NCI-H146 treated with DMSO at 0.1 percent for 48 hours (cell line): ENCODE data around the gene TOMM7.

Experiments
- DNase-seq: peaks from one replicate; lab custom pipeline; 2025; ENCODE audit not compliant: unreplicated experiment; lab: John Stamatoyannopoulos, UW

The TOMM7 gene

DNA sequence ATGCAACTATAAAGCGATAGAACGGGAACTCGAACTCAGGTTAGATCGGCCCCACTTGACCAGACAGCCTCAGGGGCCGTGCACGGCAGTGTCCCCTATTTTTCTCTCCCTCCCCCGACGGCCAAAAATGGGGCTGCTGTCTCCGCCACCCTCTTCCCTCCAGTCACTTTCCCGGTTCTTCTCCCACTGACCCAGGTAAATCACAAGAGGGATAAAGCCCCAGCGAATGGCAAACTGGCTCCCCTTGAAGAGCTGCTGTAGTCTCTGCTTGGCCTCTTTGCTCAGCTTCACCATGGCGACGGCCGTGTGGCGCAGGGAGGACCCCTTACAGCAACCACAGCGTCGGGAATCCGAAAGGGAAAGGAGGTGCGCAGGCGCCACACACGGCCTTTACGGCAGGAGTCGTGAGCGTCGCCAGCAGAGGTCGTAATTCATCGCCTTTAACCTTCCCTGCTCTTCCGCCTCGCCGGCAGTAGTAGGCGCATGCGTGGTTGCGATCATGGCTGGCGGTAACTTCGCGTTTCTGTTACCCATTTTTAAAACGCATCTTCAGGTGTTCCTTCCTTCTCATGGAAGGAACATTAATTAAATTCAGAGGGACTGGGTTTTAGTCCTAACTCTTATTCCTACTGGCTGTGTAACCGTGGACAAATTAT is at the start of gene TOMM7:
TOMM7 (minus strand) TSS at position 364 of the 656 bp plus-strand sequence; CDS start at position 294, 70 bp downstream.
- DNase-seq: peak; percentile 91

DNA sequence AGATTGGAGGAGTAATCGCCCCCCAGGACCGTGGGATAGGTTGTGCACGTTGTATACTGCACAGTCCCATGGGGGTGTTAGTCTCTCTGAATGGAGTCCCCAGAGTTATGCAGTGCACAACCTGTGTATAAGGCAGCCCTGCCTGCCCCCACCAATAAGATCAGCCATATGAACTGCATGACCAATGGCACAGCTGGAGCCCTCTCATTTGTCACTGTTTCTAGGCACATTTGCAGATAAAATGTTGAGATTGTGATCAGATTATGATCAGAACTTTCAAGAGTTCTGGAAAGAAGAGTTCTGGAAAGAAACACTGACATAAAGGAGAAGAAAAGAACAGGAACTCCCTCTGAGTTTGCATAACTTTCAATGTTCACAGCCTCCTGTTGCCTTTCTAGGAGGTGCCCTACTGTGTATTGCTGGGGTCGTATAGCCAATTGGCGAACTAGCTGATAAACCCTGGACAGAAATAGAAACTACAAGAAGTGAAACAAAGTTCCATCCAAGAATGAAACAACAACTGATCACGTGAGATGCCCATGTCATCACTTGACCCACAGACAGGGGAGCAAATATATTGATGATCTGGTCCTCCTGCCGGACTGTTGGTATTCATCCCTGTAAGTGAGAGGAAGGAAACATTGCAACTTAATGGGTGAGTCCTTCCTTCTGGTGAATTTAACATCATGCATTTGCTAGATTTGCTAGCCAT is 49.6 kb upstream of the TOMM7 start:
- no peak for DNase-seq

DNA sequence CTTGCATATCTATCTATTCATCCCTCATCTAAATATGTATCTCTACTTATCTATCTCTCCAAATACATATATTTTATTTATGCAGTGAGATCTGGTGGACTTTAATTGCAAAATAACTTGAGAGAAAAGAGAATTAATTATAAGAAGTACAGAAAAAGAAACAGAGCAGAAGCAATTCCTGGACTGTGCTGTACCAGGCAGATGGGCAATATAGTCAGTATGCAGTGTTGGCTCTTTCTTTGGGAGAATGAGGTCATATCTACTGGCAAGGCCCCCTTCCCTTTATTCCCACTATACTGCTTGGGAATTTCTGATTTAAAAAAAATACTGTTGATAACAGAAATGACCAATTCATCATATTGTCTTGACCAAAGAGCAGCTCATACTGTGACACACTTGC is 49.0 kb upstream of the TOMM7 start:
- no peak for DNase-seq

DNA sequence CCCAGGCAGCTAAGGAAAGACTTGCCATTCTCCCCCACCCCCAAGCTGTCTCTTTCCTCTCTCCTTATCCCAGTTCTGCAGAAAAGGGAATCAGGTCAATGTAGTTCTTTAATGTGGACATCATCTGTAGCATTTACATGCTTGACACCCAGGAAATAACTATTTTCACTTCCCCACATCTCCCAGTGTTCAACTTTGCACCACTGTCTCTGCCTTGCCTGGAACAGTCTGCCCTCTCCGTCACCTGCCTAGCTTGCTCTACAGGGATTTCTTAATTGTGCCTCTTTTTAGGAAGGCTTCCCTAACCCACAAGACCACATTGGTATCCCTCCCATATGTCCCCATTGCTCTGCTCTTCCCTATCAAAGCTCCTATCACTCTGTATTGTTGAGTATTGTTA is 45.9 kb upstream of the TOMM7 start:
- DNase-seq: no peak

DNA sequence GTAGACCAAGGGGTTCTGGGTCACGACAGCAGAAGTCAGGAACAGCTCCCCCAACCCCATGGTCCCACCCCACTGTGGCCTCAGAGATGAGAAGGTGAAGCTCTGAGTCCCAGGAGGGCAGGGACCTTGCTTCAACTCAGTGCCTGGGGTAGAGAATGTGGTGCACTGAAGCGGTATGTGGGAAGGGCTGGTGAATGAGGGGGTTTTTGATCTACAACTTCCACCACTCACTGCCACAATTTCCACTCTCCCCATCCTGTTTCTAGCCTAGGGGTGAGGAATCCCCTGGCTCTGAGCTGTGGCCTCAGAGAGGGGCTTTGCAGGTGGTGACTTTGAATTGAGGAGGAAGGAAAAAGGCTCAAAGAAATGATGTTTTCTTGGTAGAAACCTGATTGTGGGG is 44.9 kb upstream of the TOMM7 start:
- no peak for DNase-seq

DNA sequence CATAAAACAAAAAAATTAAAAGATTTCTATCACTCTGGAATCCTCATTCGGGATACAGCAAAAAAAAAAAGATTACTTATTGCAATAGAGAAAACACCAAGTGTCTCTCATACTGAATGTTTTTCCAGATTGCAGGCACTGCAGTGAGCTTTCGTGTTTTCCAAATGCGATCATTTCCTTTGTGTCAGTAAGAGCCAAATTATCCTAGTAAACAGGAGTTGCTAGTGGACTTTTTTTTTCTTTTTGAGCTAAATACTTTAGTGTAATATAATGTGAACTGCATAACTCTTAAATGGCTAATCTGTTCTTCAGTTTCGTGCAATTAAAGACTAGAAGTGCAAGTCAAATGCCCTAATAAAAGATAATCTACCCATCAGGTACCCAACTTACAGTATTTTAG is 44.4 kb upstream of the TOMM7 start:
- no peak for DNase-seq

DNA sequence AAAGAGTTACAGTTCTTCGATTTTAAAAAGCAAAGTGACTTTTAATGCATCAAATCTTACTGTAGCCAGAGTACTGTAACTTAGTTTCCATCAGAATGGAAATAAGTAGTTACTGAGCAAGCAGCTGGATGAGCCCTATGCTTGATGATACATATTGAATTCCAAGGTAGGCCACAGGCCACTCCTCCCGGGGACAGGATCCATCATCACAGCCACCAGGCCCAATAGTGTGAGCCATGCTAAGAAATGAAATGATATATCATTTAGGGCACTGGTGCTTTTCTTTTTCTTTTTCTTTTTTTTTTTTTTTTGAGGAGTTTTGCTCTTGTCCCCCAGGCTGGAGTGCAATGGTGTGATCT is 42.9 kb upstream of the TOMM7 start:
- no peak for DNase-seq

DNA sequence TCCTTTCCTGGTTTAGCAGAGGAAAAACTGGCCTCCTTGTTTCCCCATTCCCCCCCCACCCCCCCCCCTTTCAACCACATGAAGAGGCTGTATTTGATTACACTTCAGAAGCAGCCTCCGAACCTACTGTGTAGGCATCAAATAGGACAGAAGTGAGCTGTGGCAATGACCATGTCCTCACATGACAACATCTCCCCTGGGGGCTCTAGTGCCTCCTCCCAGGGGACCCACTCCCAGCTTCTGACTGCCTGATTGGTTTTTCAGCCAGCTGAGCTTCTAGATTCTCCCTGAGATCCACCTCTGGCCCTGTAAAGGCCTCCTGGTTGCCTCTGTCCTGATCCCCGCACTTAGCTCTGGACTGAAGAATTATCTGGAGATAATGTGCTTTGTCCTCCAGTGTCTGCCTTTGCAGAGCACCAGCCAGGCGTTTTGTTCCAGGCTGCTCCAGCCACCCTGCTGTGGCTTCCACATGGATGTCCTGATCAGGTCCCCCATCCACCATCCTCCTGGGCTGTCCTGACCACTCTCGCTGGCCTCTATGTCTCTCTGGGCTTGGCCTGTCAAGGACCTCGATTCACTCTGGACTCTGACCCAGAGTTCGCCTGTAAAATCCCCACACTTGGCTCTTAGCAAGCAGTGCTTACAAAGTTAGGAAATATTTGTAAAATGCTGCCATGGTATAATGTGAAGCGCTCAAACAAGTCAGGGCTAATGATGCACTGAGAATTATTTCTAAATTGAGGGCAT is 42.4 kb upstream of the TOMM7 start:
- DNase-seq: no peak

DNA sequence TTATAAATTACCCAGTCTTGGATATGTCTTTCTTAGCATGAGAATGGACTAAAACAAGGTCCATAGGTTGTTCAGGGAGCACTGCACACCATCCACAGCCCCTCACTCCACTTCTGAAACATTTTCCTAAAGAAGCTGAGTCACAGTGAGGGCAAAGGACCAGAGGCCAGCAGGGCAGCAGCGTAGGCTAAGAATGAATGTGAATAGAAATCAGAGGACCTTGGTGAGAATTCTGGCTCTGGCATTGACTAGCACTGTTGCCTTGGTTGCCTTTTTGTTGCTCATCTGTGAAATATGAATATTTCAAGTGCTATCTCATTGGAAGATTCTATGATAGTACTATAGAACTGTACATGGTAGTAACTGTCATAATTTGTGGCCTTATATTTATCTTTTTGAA is 41.7 kb upstream of the TOMM7 start:
- DNase-seq: no peak

GRCh38 chr7:22863156-22863899 is 40.7 kb upstream of the TOMM7 start:
- DNase-seq: no peak

DNA sequence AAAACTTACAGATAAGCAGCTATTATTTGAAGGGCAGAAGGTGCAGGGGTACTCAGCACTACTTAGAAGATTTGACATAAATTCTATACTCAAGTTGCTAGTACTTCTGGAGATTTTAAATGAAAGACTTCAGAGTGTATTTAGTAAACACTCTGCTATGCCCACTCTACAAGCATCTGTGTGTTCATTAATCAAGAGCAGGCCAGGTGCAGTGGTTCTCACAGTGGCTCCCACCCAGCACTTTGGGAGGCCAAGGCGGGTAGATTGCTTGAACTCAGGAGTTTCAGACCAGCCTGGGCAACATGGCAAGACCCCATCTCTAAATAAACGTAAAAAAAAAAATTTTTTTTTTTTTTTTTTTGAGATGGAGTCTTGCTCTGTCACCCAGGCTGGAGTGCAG is 38.9 kb upstream of the TOMM7 start:
- DNase-seq: no peak

DNA sequence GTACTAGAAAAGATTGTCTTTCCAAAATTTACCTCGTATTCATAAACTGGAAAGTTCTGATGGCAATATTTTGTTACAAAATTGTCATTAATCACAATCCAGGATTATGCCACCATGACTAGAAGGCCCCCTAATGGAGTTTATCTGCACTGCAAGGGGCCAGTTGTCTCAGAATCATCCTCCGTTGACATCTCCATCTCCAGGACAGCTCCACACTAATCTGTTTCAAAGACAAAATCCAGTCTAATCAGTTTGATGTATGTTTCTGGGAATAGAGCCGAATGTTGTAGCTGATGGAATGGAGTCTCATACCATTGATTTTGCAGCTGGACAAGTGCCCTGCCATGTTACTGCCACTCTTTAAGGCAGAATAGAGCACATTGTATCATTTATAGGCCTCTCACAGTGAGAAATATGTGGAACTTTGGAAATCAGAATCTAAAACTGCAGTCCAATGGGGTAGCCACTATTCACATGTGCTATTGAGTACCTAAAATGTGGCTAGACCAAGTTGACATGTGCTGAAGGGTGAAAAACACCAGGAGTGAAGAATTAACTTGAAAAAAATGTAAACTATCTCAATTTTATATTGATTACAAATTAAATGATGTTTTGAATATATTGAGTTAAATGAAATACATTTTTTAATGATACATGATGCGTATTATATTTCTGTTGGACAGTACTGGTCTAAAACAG is 38.3 kb upstream of the TOMM7 start:
- no peak for DNase-seq

DNA sequence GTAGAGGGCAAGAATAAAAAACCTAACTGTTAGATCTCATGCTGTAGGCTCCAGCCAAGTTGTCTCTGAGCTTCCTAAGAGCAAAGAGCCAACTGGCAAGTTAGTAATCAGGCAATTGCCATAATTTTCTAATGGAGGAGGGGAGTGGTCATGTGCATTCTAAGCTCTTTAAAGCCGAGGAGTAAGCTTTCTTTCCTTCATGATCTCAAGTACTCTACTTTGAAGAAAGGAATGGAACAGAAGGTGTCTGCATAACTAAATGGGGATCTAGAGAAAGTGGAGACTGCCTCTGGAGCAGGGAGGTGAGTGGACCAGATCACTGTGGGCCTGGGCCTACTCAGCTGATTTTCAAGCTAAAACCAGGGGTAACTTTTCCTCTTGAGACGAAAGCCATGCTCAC is 37.7 kb upstream of the TOMM7 start:
- no peak for DNase-seq

- no peak for DNase-seq
Measured at GRCh38 chr7:22859641-22860290, 37.1 kb upstream of the TOMM7 start.

DNA sequence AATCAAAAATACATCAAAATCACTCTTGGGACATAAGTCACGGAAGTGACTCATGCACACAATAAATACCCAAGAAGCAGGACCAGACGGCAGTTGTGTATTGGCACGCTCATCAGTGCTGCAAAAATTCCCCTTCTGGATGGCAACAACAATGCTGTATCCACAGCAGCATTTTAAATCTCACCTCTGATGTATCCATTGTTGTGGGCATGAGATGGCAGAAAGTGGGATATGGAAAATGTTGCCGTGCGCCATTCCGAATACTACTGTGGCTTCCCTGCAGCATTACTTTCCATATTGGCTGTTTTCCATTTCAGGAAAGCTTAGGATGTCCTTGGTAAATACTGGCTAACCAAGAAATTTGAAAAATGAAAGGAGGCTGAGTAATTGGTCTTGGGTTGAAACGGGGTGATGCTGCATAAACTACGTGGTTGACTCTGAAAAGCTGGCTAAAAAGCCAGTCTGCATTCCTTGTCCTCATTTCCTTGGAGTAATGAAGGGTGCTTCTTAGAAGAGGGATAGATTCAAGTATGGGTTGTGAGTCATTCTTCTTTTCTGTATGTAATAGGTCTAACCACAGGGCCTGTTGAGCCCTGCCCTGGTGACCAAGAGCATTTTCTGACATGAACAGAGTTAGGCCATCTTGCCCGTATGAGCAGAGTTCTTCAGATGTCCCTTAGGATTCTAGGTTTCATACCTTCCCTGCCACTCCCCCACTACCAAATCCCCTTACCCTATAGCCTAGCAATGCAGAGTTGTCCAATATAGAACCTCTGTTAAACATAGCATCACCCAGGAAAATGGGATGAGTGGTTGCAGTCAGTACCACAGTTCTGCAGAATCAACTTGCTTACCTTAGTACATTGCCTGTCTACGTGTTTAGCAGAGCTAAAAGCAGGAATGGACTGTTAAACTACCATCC is 36.3 kb upstream of the TOMM7 start:
- DNase-seq: no peak

DNA sequence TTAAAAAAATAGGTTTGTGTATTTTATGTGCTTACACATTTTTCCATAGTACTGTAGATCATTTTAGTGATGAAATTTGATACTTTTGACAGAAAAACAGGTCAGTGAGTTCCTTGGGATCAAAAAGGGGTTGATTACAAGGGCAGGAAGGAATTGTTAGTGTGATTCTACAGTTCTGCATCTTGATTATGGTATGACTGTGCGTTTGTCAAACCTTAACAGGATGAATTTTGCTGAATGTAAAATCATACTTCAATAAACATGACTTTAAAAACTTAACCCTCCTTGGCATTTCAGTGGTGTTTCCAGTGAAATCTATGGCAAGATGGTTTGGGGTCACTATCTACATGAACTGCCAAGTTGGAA is 35.6 kb upstream of the TOMM7 start:
- DNase-seq: no peak

DNA sequence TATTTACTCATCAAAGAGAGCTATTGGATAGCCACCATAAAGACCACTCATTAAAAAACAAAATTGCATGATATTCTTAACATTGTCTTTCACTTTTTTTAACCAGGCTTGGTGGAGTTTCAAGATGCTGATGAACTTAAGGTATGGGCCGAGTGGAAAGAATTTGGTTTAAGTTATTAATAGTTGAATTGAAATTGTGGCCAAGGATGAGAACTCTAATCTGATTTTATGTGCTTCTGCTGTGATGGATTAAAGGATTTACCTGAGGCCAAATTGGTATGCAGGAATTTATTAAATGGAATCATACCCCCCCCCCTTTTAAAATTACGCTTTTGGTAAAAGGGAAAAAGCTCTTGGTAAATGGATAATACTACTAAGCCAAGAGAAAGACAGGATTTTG is 33.8 kb upstream of the TOMM7 start:
- DNase-seq: no peak

DNA sequence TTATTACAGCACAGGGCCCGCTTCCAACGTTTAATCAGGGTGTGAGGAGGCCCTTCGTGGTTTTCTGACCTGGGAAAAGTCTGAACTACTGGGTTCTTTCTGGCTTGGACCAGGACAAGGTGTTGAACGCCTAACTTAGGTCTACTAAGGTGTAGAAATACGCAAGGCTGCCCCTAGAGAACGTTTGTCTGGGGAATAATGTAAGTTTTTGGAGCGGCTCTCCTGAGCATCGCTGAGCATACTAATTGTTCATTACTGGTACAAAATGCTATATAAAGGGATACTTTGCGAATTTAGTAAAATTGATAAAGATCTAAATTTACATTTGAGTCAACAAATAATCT is 32.4 kb upstream of the TOMM7 start:
- DNase-seq: no peak

DNA sequence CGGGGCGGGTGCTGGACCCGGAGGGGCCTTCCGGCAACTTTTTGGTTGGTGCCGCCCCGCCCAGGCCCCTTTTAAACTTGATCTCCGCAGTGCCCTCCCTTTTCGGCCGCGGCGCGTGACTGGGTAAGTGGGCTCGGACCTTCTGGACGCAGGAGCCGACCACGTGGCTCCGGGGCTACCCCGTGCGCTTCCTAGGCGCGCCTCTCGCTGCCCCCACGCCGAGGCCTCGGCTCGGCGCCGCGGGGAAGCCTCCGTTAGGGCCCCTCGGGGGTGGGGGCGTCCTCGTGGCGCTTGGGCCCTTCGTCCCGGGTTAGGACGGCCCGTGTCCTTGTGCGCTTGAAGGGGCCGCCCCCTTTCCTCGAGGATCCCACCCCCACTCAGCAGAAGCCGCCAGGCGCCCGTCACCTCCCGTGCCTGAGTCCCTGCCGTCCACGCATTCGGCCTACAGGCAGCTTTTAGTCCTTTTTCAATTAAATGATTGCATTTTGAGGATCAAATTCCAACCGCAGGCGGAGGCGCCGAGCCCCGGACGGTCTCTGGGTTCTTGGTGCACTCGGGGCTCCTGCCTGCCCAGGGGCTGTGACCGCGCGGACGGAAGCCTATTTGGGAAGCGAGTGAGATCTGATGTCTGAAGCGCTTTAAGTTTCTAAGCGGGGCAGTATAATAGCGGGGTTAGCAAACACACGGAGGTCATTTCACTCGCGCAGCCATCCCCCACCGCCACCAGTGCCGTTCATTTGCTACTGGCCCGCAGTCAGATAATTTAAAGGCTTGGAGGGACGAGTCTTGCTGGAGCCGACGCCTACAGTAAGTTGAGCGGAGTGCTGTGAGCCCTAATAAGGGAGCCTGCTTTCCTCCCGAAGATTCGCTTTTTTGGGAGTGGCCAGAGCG is 31.8 kb upstream of the TOMM7 start:
- peak; percentile 38 for DNase-seq
